ENCODE measurements around the gene PCCA. TPM values are rescaled to one million over a fixed set of nuclear protein-coding genes. Genes with fewer than 3 reads are reported as not detected.

The PCCA gene
- polyA plus RNA-seq, 1 experiment, result 22.6 TPM

GRCh38 chr13:100154842-100155416 lies 66.0 kb downstream of the PCCA start:
- ChIA-PET CTCF (interaction anchor here (1.0 kb wide), 1 partner anchor 80 kb away, joined by 3 read pairs; no protein-coding TSS in a partner anchor), POLR2A (interaction anchor here (0.6 kb wide), 1 partner anchor 42 kb away, joined by 6 read pairs; no protein-coding TSS in a partner anchor)
- H3K9me3 ChIP-seq (ENCODE audit: control insufficient read depth, insufficient read depth, low read length), result no peaks in the 10 kb centered on the region
- no peaks in the 10 kb centered on the region for H3K27me3 ChIP-seq (ENCODE audit: control insufficient read depth, insufficient read depth, low read length)
- DNase-seq (ENCODE audit: low read depth, low spot score), result no peak
- TF ChIP-seq CTCF (IDR thresholded peaks at IDR 0.05; ENCODE audit: low read depth, low read length), result no peak
- no peak overlapping the region for H3K27ac ChIP-seq (ENCODE audit: low read depth, low read length)
- H3K4me3 ChIP-seq (ENCODE audit: low read depth, low read length), result no peak overlapping the region

- ChIA-PET CTCF (no interaction called here), POLR2A (no interaction called here)
- Histone ChIP-seq H3K27me3 (ENCODE audit: control insufficient read depth, insufficient read depth, low read length) (no peaks in the 10 kb centered on the region), H3K27ac (ENCODE audit: low read depth, low read length) (no peak overlapping the region), H3K4me3 (ENCODE audit: low read depth, low read length) (no peak overlapping the region), H3K9me3 (ENCODE audit: control insufficient read depth, insufficient read depth, low read length) (no peaks in the 10 kb centered on the region)
- no peak for DNase-seq (ENCODE audit: low read depth, low spot score)
- no peak for TF ChIP-seq CTCF (IDR thresholded peaks at IDR 0.05; ENCODE audit: low read depth, low read length)
Observed at GRCh38 chr13:100156788-100157187, 67.9 kb downstream of the PCCA start.

GRCh38 chr13:100158569-100158968 lies 69.7 kb downstream of the PCCA start:
- ChIA-PET CTCF (no interaction called here), POLR2A (no interaction called here)
- TF ChIP-seq CTCF (IDR thresholded peaks at IDR 0.05; ENCODE audit: low read depth, low read length), result no peak
- no peak for DNase-seq (ENCODE audit: low read depth, low spot score)
- Histone ChIP-seq H3K27ac (ENCODE audit: low read depth, low read length) (no peak overlapping the region), H3K27me3 (ENCODE audit: control insufficient read depth, insufficient read depth, low read length) (no peaks in the 10 kb centered on the region), H3K9me3 (ENCODE audit: control insufficient read depth, insufficient read depth, low read length) (no peaks in the 10 kb centered on the region), H3K4me3 (ENCODE audit: low read depth, low read length) (no peak overlapping the region)

GRCh38 chr13:100159584-100159983 lies 70.7 kb downstream of the PCCA start:
- no peak for DNase-seq (ENCODE audit: low read depth, low spot score)
- H3K4me3 ChIP-seq (ENCODE audit: low read depth, low read length), result no peak overlapping the region
- no peak for TF ChIP-seq CTCF (IDR thresholded peaks at IDR 0.05; ENCODE audit: low read depth, low read length)
- CTCF ChIA-PET, result no interaction called here
- H3K9me3 ChIP-seq (ENCODE audit: control insufficient read depth, insufficient read depth, low read length), result no peaks in the 10 kb centered on the region
- no peaks in the 10 kb centered on the region for H3K27me3 ChIP-seq (ENCODE audit: control insufficient read depth, insufficient read depth, low read length)
- H3K27ac ChIP-seq (ENCODE audit: low read depth, low read length), result no peak overlapping the region
- POLR2A ChIA-PET, result no interaction called here

- TF ChIP-seq CTCF (IDR thresholded peaks at IDR 0.05; ENCODE audit: low read depth, low read length), result no peak
- no peaks in the 10 kb centered on the region for H3K27me3 ChIP-seq (ENCODE audit: control insufficient read depth, insufficient read depth, low read length)
Observed at GRCh38 chr13:100160450-100160849, 71.6 kb downstream of the PCCA start.

More at GRCh38 chr13:100160450-100160849, 71.6 kb downstream of the PCCA start:
- ChIA-PET POLR2A (no interaction called here), CTCF (no interaction called here)
- Histone ChIP-seq H3K9me3 (ENCODE audit: control insufficient read depth, insufficient read depth, low read length) (no peaks in the 10 kb centered on the region), H3K27ac (ENCODE audit: low read depth, low read length) (no peak overlapping the region), H3K4me3 (ENCODE audit: low read depth, low read length) (no peak overlapping the region)
- DNase-seq (ENCODE audit: low read depth, low spot score), result no peak

Data from AG04450 (cell line).